GM21737 (cell line): ENCODE data around the gene LDLRAD3.

Experiments used
- ATAC-seq: cut with Tn5 transposase; IDR thresholded peaks from one replicate; pipeline ENCODE4 v1.9.1; 2021; ENCODE audit warnings: mild to moderate bottlenecking, moderate library complexity; ENCODE audit not compliant: unreplicated experiment

The LDLRAD3 gene

DNA sequence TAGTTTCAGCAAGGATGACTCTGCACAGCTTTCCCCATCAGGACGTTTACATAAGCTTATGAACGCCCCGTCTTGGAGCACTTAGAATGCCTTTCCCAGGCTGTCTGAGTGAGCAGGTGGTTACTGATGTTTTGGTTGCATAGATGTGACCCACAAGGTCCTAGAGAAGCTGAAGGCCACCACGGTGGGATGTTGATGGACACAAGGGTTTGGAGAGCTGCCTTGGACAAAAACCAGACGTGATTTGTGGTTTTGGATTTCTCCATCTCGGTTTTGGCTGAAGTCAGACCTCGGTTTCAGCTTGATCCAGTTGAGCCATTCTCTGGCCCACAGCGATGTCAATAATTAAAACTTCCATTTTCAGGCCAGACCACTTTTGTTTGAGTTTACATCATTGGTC is 151.9 kb downstream of the LDLRAD3 start:
- ATAC-seq = no peak

DNA sequence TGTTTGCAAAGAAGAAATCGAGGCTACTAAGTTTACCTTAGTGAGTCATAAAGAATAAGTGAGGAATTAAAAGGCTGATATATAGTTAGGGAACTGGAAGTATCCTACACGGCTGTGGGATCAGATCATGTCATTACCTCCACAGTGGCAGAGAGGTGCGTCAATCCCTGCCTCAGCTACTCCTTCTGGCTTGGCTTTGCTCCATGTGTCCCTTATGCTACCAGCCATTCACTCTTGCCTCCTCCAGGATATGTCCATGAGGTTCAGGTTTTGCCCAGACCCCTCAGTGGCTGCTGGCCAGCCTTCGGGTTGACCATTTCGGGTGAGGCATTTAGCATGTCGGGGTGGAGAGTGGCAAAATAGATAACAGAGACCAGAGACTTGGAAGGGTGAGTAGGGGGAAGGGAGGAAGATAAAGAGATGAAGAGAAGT is 153.4 kb downstream of the LDLRAD3 start:
- ATAC-seq = no peak

GRCh38 chr11:36098087-36098486 is 154.2 kb downstream of the LDLRAD3 start:
- ATAC-seq = no peak

GRCh38 chr11:36098853-36099375 is 155.1 kb downstream of the LDLRAD3 start:
- no peak for ATAC-seq

- no peak for ATAC-seq
These were observed 157.6 kb downstream of the LDLRAD3 start for GRCh38 chr11:36101466-36101865.

DNA sequence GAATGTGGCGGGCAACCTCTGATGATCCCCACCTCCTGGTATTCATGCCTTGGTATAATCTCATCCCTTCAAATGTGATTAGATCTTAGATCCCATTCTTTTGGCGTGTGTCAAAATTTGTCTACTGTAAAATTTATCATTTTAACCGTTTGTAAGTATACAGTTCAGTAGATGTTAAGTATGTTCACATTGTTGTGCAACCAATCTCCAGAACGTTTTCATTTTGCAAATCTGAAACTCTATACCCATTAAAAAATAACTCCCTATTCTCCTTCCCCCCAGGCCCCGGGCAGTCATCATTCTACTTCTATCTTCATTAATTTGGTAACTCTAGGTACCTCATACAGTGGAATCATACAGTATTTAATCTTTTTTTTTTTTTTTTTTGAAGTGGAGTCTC is 159.0 kb downstream of the LDLRAD3 start:
- no peak for ATAC-seq

GRCh38 chr11:36103933-36104530 is 160.2 kb downstream of the LDLRAD3 start:
- ATAC-seq = no peak

- no peak for ATAC-seq
These were observed 160.8 kb downstream of the LDLRAD3 start for GRCh38 chr11:36104660-36104992.

DNA sequence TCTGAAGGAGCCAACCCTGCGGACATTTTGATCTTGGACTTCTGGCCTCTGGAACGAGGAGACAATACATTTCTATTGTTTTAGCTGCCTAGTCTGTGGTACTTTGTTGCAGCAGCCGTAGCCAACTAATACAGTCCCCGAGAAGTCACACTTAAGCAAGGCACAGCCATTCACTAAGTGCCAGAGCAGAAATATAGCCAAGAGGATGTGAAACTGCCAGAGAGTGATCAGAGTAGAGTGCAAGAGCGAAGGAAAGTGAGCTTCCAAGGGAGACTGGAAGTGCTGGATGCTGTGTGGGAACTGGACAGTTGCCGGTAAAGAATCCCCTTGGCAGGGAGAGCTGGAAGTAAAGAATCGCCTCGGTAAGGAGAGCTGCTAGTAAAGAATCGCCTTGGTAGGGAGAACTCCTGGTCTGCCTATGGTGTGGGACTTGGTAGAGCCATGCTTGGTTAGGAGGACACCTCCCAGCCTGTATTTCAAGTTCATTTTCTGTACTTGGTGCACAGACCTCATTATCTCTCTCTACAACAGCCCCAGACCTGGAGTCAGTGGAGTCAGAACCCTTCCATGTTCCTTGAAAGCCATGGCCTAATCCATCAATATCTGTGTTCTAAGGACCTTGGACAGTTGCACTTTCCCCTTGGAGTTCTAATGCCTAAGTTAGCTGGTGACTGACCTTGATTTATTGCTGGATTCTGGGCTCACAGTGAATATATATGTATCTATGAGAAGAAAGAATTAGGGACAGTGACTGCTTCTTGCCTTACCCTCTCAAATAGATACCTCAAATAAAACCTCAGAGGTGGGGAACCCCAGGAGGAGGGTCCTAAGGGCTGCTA is 162.1 kb downstream of the LDLRAD3 start:
- ATAC-seq = no peak

- no peak for ATAC-seq
These were observed 163.7 kb downstream of the LDLRAD3 start for GRCh38 chr11:36107547-36107946.

DNA sequence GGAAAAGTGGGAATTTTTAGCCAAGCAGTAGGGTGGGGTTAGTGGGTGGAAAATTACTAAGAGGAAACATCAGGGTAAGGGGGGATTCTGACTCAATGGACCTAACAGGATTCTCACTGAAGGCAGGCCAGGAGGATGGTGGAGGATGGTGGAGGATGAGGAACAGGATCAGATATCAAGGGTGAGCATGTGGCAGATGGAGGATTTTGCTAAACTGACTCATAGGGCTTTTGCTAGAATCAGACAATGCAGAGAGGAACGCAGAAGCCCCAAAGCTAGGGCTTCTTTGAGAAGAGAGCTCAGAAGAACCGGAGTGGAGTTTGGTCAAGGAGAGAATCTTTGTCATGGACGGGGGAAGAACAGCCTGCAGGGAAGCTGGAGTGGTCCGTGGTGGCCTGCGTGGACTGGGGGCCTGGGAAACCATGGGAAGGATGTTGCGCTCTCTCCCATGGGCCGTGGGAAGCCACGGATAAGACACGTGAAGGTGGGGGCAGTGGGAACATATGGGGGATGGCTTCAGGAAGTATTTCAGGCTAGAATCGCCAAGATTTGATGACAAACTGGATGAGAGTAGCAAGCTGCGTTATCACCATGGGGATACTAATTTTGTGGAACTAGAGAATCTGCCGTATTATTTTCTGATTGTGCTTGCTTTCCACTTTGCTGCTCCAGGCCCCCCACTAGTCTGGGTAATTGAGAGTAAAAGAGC is 165.2 kb downstream of the LDLRAD3 start:
- no peak for ATAC-seq

DNA sequence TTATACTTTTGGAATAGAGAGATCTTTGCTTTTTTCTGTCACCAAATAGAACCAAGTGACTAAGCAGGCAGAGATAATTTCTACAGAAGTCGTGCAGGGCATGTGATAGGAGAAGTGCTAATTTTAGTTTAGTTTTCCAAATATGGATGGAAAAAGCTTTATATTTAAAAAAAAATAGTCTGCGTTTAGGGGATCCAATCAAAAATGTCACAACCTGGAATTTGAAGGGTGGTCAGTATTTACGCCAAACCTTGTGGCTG is 165.7 kb downstream of the LDLRAD3 start:
- ATAC-seq = no peak

GRCh38 chr11:36109850-36110606 is 166.2 kb downstream of the LDLRAD3 start:
- ATAC-seq = no peak

GRCh38 chr11:36110668-36111410 is 167.0 kb downstream of the LDLRAD3 start:
- ATAC-seq = no peak

DNA sequence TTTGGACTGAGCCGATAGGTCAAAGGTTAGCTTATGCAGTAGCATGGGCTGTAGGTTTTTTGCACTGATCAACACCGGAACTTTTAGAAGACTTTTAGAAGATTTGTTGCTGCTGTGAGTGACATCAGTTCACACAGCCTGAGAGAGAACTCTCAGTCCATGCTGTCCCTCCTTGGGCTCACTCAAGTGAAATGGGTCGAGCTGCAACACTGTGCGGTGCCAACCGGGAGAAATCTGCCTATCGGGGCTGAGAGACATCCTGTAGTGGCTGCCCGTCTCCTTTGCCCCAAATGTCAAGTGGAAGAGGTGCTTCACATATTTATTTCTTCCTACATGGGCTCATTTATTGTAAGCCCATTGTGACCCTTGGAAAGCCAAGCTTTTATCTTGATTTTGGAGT is 170.2 kb downstream of the LDLRAD3 start:
- ATAC-seq = no peak

DNA sequence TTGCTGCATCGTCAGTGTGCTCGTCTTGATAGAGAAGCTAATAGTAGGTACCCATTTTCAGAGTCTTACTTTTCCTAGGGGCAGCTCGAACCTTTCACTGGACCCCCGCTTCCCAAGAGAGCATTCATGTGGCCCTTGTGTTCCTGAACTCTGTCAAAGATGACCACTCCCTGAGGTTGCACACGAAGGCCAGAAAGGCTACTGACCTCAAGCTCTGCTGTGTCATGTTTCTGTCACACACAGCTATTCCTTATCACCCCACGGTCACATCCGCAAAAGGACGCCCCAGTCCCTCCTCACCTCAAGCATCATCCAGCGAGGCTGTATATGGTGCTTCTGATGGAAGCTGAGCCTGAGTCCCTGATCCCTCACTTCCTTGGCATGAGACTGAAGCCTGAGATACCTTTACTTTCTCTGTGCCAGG is 171.5 kb downstream of the LDLRAD3 start:
- ATAC-seq = no peak

- no peak for ATAC-seq
These were observed 172.3 kb downstream of the LDLRAD3 start for GRCh38 chr11:36116161-36116560.

DNA sequence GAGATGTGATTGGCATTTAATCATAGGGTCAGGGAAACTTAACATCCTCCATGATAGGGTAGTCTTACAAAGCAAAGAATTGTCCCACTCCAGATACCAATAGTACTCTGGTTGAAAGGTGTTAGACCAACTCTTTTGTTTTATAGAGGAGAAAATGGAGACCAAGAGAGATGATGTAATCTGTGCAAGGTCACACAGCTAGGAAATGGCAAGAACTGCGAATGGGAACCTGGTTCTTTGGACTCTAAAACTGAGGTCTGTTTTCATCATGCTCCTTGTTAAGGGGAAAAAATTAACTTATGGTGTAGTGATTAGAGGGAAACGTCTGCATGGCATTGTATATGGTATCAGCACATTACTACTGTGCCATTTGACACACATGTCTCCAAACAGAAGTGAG is 174.2 kb downstream of the LDLRAD3 start:
- ATAC-seq = no peak

GRCh38 chr11:36119300-36119699 is 175.4 kb downstream of the LDLRAD3 start:
- no peak for ATAC-seq

GRCh38 chr11:36121054-36121453 is 177.2 kb downstream of the LDLRAD3 start:
- no peak for ATAC-seq

- ATAC-seq = no peak
These were observed 178.8 kb downstream of the LDLRAD3 start for GRCh38 chr11:36122671-36123070.
